8988T (cell line): ENCODE results near the gene NOS1.

Experiments
- DNase-seq: peaks from one replicate; pipeline ENCODE4 v3.0.0; 2011

The NOS1 gene

GRCh38 chr12:117329756-117330155 lies 31.7 kb downstream of the NOS1 start:
- no peak for DNase-seq

- DNase-seq, result no peak
These were observed 32.8 kb downstream of the NOS1 start for GRCh38 chr12:117328556-117329100.

GRCh38 chr12:117322428-117322827 lies 39.0 kb downstream of the NOS1 start:
- no peak for DNase-seq

- DNase-seq, result no peak
These were observed 39.9 kb downstream of the NOS1 start for GRCh38 chr12:117321572-117321971.

GRCh38 chr12:117318591-117318990 lies 42.8 kb downstream of the NOS1 start:
- DNase-seq, result no peak

GRCh38 chr12:117316336-117316735 lies 45.1 kb downstream of the NOS1 start:
- no peak for DNase-seq

- no peak for DNase-seq
These were observed 47.5 kb downstream of the NOS1 start for GRCh38 chr12:117313926-117314325.

GRCh38 chr12:117312770-117313169 lies 48.7 kb downstream of the NOS1 start:
- no peak for DNase-seq

GRCh38 chr12:117309276-117309925 lies 52.0 kb downstream of the NOS1 start:
- no peak for DNase-seq

- DNase-seq, result no peak
These were observed 61.3 kb downstream of the NOS1 start for GRCh38 chr12:117300174-117300573.

GRCh38 chr12:117298648-117299225 lies 62.7 kb downstream of the NOS1 start:
- no peak for DNase-seq

GRCh38 chr12:117298191-117298590 lies 63.2 kb downstream of the NOS1 start:
- DNase-seq, result no peak

GRCh38 chr12:117294189-117294603 lies 67.2 kb downstream of the NOS1 start:
- no peak for DNase-seq

- no peak for DNase-seq
These were observed 67.9 kb downstream of the NOS1 start for GRCh38 chr12:117293510-117293909.

- DNase-seq, result no peak
These were observed 68.7 kb downstream of the NOS1 start for GRCh38 chr12:117292688-117293087.

- no peak for DNase-seq
These were observed 77.3 kb downstream of the NOS1 start for GRCh38 chr12:117284140-117284539.

- DNase-seq, result no peak
These were observed 78.9 kb downstream of the NOS1 start for GRCh38 chr12:117282490-117282889.

- DNase-seq, result no peak
These were observed 81.3 kb downstream of the NOS1 start for GRCh38 chr12:117280019-117280680.

GRCh38 chr12:117279606-117280005 lies 81.8 kb downstream of the NOS1 start:
- no peak for DNase-seq

- DNase-seq, result no peak
These were observed 83.6 kb downstream of the NOS1 start for GRCh38 chr12:117277875-117278274.

GRCh38 chr12:117273091-117273490 lies 88.3 kb downstream of the NOS1 start:
- DNase-seq, result no peak

GRCh38 chr12:117272690-117273089 lies 88.7 kb downstream of the NOS1 start:
- no peak for DNase-seq

GRCh38 chr12:117262749-117263148 lies 98.7 kb downstream of the NOS1 start:
- no peak for DNase-seq

GRCh38 chr12:117261247-117261646 lies 100.2 kb downstream of the NOS1 start:
- no peak for DNase-seq
